Neural cell (in vitro differentiated cells): ENCODE data around the gene SIX4. TPM values are rescaled to one million over a fixed set of nuclear protein-coding genes. Genes with fewer than 3 reads are reported as not detected.
A peak's percentile ranks its signal among the peaks of the same experiment; 100 is the strongest.

ENCODE experiments used
- H2AFZ ChIP-seq: fragments of 200-600, 300-800 bp; sonication (generic), shearing (Covaris generic); 2 replicates; pipeline ENCODE4 v1.6.0; 2014; ENCODE audit warnings: low read depth, mild to moderate bottlenecking, antibody characterized with exemption, low read length, moderate library complexity
- H3F3A ChIP-seq: fragments of 200-600 bp; shearing (Covaris generic); 2 replicates; pipeline ENCODE4 v1.6.1; 2016; ENCODE audit warnings: mild to moderate bottlenecking, moderate library complexity, mixed read lengths, antibody characterized with exemption, low read length; ENCODE audit not compliant: insufficient read depth, poor library complexity, severe bottlenecking
- H3K27ac ChIP-seq: fragments of 200-600, 300-800 bp; sonication (generic), shearing (Covaris generic); 2 replicates; pipeline ENCODE4 v1.5.1; 2014; ENCODE audit warnings: mild to moderate bottlenecking, low read length, moderate library complexity
- H3K27me3 ChIP-seq: fragments of 300-800, 200-600 bp; sonication (generic), shearing (Covaris generic); 2 replicates; pipeline ENCODE4 v1.6.0; 2014; ENCODE audit warnings: mild to moderate bottlenecking, low read depth, low read length, moderate library complexity; ENCODE audit not compliant: insufficient read depth
- H3K36me3 ChIP-seq: fragments of 300-800, 200-600 bp; sonication (generic), shearing (Covaris generic); 2 replicates; pipeline ENCODE4 v1.5.1; 2014; ENCODE audit warnings: mild to moderate bottlenecking, antibody characterized with exemption, low read length, moderate library complexity; ENCODE audit not compliant: insufficient read depth
- H3K4me2 ChIP-seq: fragments of 300-800, 200-600 bp; sonication (generic), shearing (Covaris generic); 2 replicates; pipeline ENCODE4 v1.6.0; 2014; ENCODE audit warnings: mild to moderate bottlenecking, low read length
- H3K4me3 ChIP-seq: fragments of 300-800, 200-600 bp; sonication (generic), shearing (Covaris generic); 2 replicates; pipeline ENCODE4 v1.5.1; 2014; ENCODE audit warnings: mild to moderate bottlenecking, low read length, moderate library complexity
- H3K79me2 ChIP-seq: fragments of 200-600 bp; shearing (Covaris generic); replicated peaks from 2 replicates; pipeline ENCODE4 v1.6.0; 2014; ENCODE audit warnings: mild to moderate bottlenecking, low read length, moderate library complexity; ENCODE audit not compliant: insufficient read depth
- H3K9ac ChIP-seq: fragments of 300-800, 200-600 bp; sonication (generic), shearing (Covaris generic); 2 replicates; pipeline ENCODE4 v1.6.1; 2016; ENCODE audit warnings: mild to moderate bottlenecking, low read length, mixed read lengths
- H3K9me2 ChIP-seq: fragments of 200-600 bp; shearing (Covaris generic); 2 replicates; pipeline ENCODE4 v1.6.1; 2016; ENCODE audit warnings: mild to moderate bottlenecking, low read length, mixed read lengths; ENCODE audit not compliant: insufficient read depth
- H3K9me3 ChIP-seq: fragments of 200-600, 300-800 bp; sonication (generic), shearing (Covaris generic); 2 replicates; pipeline ENCODE4 v1.6.1; 2016; ENCODE audit warnings: mild to moderate bottlenecking, mixed run types, low read length, moderate library complexity, mixed read lengths
- H4K20me1 ChIP-seq: fragments of 200-600 bp; shearing (Covaris generic); 2 replicates; pipeline ENCODE4 v1.6.1; 2016; ENCODE audit warnings: mild to moderate bottlenecking, mixed run types; ENCODE audit not compliant: insufficient read depth
- CTCF ChIP-seq: fragments of 450-650 bp; IDR thresholded peaks from 2 replicates; pipeline ENCODE4 v1.5.1; 2014; ENCODE audit warnings: antibody characterized with exemption, mild to moderate bottlenecking, moderate library complexity; ENCODE audit not compliant: poor library complexity, severe bottlenecking
- EP300 ChIP-seq: fragments of 450-650 bp; conservative IDR thresholded peaks from 2 replicates; pipeline ENCODE4 v1.6.1; 2014; ENCODE audit warnings: antibody characterized with exemption, mild to moderate bottlenecking, moderate library complexity; ENCODE audit not compliant: poor library complexity, severe bottlenecking
- EZH2 ChIP-seq: fragments of 200-600, 300-800 bp; shearing (Covaris generic), sonication (generic); IDR thresholded peaks from 2 replicates; pipeline ENCODE4 v1.6.1; 2014; ENCODE audit warnings: antibody characterized with exemption, low read length, borderline replicate concordance, mild to moderate bottlenecking; ENCODE audit not compliant: insufficient read depth, poor library complexity, severe bottlenecking
- MXI1 ChIP-seq: fragments of 450-650 bp; conservative IDR thresholded peaks from 2 replicates; pipeline ENCODE4 v1.6.1; 2014; ENCODE audit warnings: antibody characterized with exemption, mild to moderate bottlenecking; ENCODE audit not compliant: poor library complexity, severe bottlenecking
- POLR2AphosphoS5 ChIP-seq: IDR thresholded peaks from 2 replicates; pipeline ENCODE4 v1.6.1; 2012
- RAD21 ChIP-seq: fragments of 450-650 bp; conservative IDR thresholded peaks from 2 replicates; pipeline ENCODE4 v1.6.1; 2014; ENCODE audit warnings: antibody characterized with exemption, mild to moderate bottlenecking, moderate library complexity
- REST ChIP-seq: IDR thresholded peaks from 2 replicates; pipeline ENCODE4 v1.6.1; 2012; ENCODE audit warnings: borderline replicate concordance
- SMC3 ChIP-seq: fragments of 450-650 bp; conservative IDR thresholded peaks from 2 replicates; pipeline ENCODE4 v1.6.1; 2014; ENCODE audit warnings: antibody characterized with exemption, mild to moderate bottlenecking, moderate library complexity; ENCODE audit not compliant: poor library complexity
- TAF1 ChIP-seq: IDR thresholded peaks from 2 replicates; pipeline ENCODE4 v1.6.1; 2012; ENCODE audit warnings: low read depth
- polyA plus RNA-seq: library from polyadenylated mRNA; depleted of rRNA; stranded (reverse); fragments of >200 nt; gene quantifications from 2 replicates; pipeline ENCODE4 v1.2.3, GENCODE V29; 2014

Gene SIX4
- polyA plus RNA-seq, 1 donor from 2014 or later: 1.1 TPM

GRCh38 chr14:60721326-60722106, 2.6 kb downstream of the SIX4 start:
- Histone ChIP-seq H3K27ac (no peak overlapping the region), H4K20me1 (no peaks in the 10 kb centered on the region), H3K27me3 (peaks cover 46% of the 10 kb centered on the region), H3K4me2 (peak overlapping the region; percentile 44), H3K9me2 (no peaks in the 10 kb centered on the region), H3K79me2 (no peaks in the 10 kb centered on the region), H3K9me3 (no peaks in the 10 kb centered on the region), H3F3A (no peaks in the 10 kb centered on the region), H3K36me3 (no peaks in the 10 kb centered on the region), H3K4me3 (peak overlapping the region; percentile 96), H3K9ac (peak overlapping the region; percentile 66), H2AFZ (no peak overlapping the region)
- peak; percentile 61 for TF ChIP-seq CTCF
- no peak for TF ChIP-seq RAD21
- TF ChIP-seq POLR2AphosphoS5: peak; percentile 12
- TF ChIP-seq EZH2: no peak

- Histone ChIP-seq H3K36me3 (no peaks in the 10 kb centered on the region), H3K27ac (no peak overlapping the region), H3F3A (no peaks in the 10 kb centered on the region), H3K79me2 (no peaks in the 10 kb centered on the region), H3K4me3 (peak overlapping the region; percentile 96), H3K9me2 (no peaks in the 10 kb centered on the region), H3K4me2 (no peak overlapping the region), H3K9ac (no peak overlapping the region), H2AFZ (no peak overlapping the region), H3K27me3 (peaks cover 46% of the 10 kb centered on the region), H4K20me1 (no peaks in the 10 kb centered on the region), H3K9me3 (no peaks in the 10 kb centered on the region)
- TF ChIP-seq TAF1 (no peak), RAD21 (no peak), CTCF (no peak), EP300 (no peak), EZH2 (no peak), SMC3 (no peak), POLR2AphosphoS5 (no peak), REST (no peak), MXI1 (no peak)
Observed at GRCh38 chr14:60720962-60721325, 3.2 kb downstream of the SIX4 start.
